CD14-positive monocyte (primary cell): ENCODE results near the gene KCNMB1. TPM values are rescaled to one million over a fixed set of nuclear protein-coding genes. Genes with fewer than 3 reads are reported as not detected.
A peak's percentile ranks its signal among the peaks of the same experiment; 100 is the strongest.

Source experiments
- DNase-seq, 3 donors: peaks; one replicate each; pipeline ENCODE4 v3.0.0-alpha.2; 2011 to 2022
- H2AFZ ChIP-seq: 2 replicates; pipeline ENCODE4 v1.6.0; 2012; ENCODE audit warnings: mild to moderate bottlenecking, low read depth, low read length, inconsistent platforms; ENCODE audit not compliant: insufficient read depth, poor library complexity, severe bottlenecking
- H3K27ac ChIP-seq, 2 donors: 1 replicate in 1 of 2; 2 replicates in 1 of 2; pipeline ENCODE4 v1.5.1; 2012 to 2013; ENCODE audit warnings: low read length in 2 of 2, control low read depth in 1 of 2, inconsistent platforms in 1 of 2, low read depth in 1 of 2, mild to moderate bottlenecking in 1 of 2
- H3K27me3 ChIP-seq, 2 donors: one replicate each; pipeline versions ENCODE4 v1.6.0 to v1.6.1; 2011 to 2013; ENCODE audit warnings: low read length in 2 of 2; ENCODE audit not compliant: control insufficient read depth in 2 of 2, insufficient read depth in 2 of 2
- H3K36me3 ChIP-seq, 2 donors: replicated peaks in 1 of 2; 1 replicate in 1 of 2; 2 replicates in 1 of 2; pipeline versions ENCODE4 v1.5.1 to v1.6.1; 2012 to 2013; ENCODE audit warnings: low read length in 2 of 2, control low read depth in 1 of 2, inconsistent platforms in 1 of 2, mild to moderate bottlenecking in 1 of 2; ENCODE audit not compliant: insufficient read depth in 2 of 2, control insufficient read depth in 1 of 2
- H3K4me1 ChIP-seq, 2 donors: 1 replicate in 1 of 2; 2 replicates in 1 of 2; pipeline versions ENCODE4 v1.5.1 to v1.6.1; 2012 to 2013; ENCODE audit warnings: low read length in 2 of 2, control low read depth in 1 of 2, inconsistent platforms in 1 of 2, mild to moderate bottlenecking in 1 of 2, moderate library complexity in 1 of 2; ENCODE audit not compliant: insufficient read depth in 2 of 2, control insufficient read depth in 1 of 2
- H3K4me2 ChIP-seq: replicated peaks from 2 replicates; pipeline ENCODE3; 2012; ENCODE audit warnings: low read length, moderate library complexity, mild to moderate bottlenecking; ENCODE audit not compliant: poor library complexity, severe bottlenecking; ENCODE audit errors: extremely low read depth
- H3K4me3 ChIP-seq, 3 experiments: fragments of 200-600 bp in 1 of 3; sonication (generic) in 1 of 3; replicated peaks in 1 of 3; 1 replicate in 2 of 3; 2 replicates in 1 of 3; pipeline ENCODE4 v1.5.1; 2011 to 2013; ENCODE audit warnings: low read length in 3 of 3, mild to moderate bottlenecking in 3 of 3, control low read depth in 2 of 3, low read depth in 2 of 3, inconsistent platforms in 1 of 3, moderate library complexity in 1 of 3
- H3K79me2 ChIP-seq: 2 replicates; pipeline ENCODE4 v1.6.0; 2012; ENCODE audit warnings: mild to moderate bottlenecking, control low read depth, inconsistent platforms, low read length, moderate library complexity; ENCODE audit not compliant: insufficient read depth
- H3K9ac ChIP-seq: 2 replicates; pipeline ENCODE4 v1.6.0; 2017; ENCODE audit warnings: low read length, mild to moderate bottlenecking; ENCODE audit not compliant: insufficient read depth, poor library complexity, severe bottlenecking
- H3K9me3 ChIP-seq, 2 donors: replicated peaks in 1 of 2; 1 replicate in 1 of 2; 2 replicates in 1 of 2; pipeline versions ENCODE4 v1.5.1 to v1.6.1; 2012 to 2013; ENCODE audit warnings: low read length in 2 of 2, control low read depth in 1 of 2; ENCODE audit not compliant: control insufficient read depth in 1 of 2, insufficient read depth in 1 of 2
- H4K20me1 ChIP-seq: 2 replicates; pipeline ENCODE4 v1.6.0; 2012; ENCODE audit warnings: mild to moderate bottlenecking, low read length, control low read depth, moderate library complexity; ENCODE audit not compliant: insufficient read depth
- H3K27ac Mint-ChIP-seq, 7 donors: one replicate each; pipeline ENCODE4 v1.8.0; 2020; ENCODE audit warnings: mild to moderate bottlenecking in 7 of 7, mixed read lengths in 7 of 7, moderate library complexity in 6 of 7, inconsistent platforms in 2 of 7
- H3K27me3 Mint-ChIP-seq, 3 donors: one replicate each; pipeline ENCODE4 v1.8.0; 2021 to 2022; ENCODE audit warnings: low read depth in 3 of 3, mild to moderate bottlenecking in 3 of 3, mixed read lengths in 3 of 3, moderate library complexity in 3 of 3, inconsistent platforms in 1 of 3
- H3K36me3 Mint-ChIP-seq, 2 donors: one replicate each; pipeline ENCODE4 v1.8.0; 2020; ENCODE audit warnings: mixed read lengths in 2 of 2, inconsistent platforms in 1 of 2, mild to moderate bottlenecking in 1 of 2
- H3K4me1 Mint-ChIP-seq: one replicate; pipeline ENCODE4 v1.8.0; 2020; ENCODE audit warnings: mild to moderate bottlenecking, mixed read lengths
- H3K4me3 Mint-ChIP-seq, 2 donors: one replicate each; pipeline ENCODE4 v1.8.0; 2020; ENCODE audit warnings: mild to moderate bottlenecking in 2 of 2, mixed read lengths in 2 of 2, moderate library complexity in 1 of 2
- H3K9me3 Mint-ChIP-seq, 7 donors: one replicate each; pipeline ENCODE4 v1.8.0; 2020 to 2022; ENCODE audit warnings: mixed read lengths in 7 of 7, mild to moderate bottlenecking in 6 of 7, moderate library complexity in 6 of 7, inconsistent platforms in 2 of 7
- WGBS: methylation state at CpG from one replicate; pipeline ENCODE4 v1.1.5; 2013; ENCODE audit warnings: missing lambda C conversion rate; ENCODE audit not compliant: insufficient coverage; 5-methylcytosine and 5-hydroxymethylcytosine counted together
- intact Hi-C, 2 donors: fragments of 100-400 bp; cut with micrococcal nuclease; formaldehyde crosslinking; loops; one replicate each; pipeline versions ENCODE4 v1.15.0 to v1.15.1; 2023
- polyA plus RNA-seq, 3 donors: library from polyadenylated mRNA; depleted of rRNA in 1 of 3; unstranded in 2 of 3; stranded (reverse) in 1 of 3; fragments of 300-500 nt in 2 of 3; fragments of >200 nt in 1 of 3; fragmentation: Illumina TruSeq in 2 of 3; gene quantifications; 1 replicate in 2 of 3; 2 replicates in 1 of 3; pipeline ENCODE4 v1.2.3, GENCODE V29; 2012 to 2021
- TF ChIP-seq, protein P1 (sequence below): fragments of 200-600 bp; IDR thresholded peaks from one replicate; pipeline ENCODE4 v1.8.0; 2022; ENCODE audit warnings: antibody characterized with exemption, mild to moderate bottlenecking

KCNMB1 gene
- polyA plus RNA-seq, 3 donors: 0.79 to 20.8 (median 1.2) TPM

DNA sequence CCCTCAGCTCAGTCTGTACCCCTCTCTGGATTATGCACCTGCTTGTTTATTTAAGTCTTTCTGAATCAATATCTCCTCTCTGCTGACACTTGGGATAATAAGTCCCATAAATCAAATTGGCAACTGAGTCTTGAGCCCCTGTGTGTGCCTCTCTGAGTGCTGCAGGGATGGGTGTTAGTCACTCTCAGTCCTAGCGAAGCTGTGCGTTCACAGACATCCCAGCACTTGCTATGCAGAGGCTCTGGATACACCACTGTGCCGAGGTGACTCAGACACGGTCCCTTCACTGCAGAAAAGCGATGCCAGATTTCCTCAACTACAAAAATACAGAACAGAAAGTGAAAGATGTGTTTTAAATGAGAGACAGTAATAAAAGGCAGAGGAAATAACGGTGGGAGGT lies 4.1 kb upstream of the KCNMB1 start:
- intact Hi-C loops: no loop called here
- peak overlapping the region in 1 of 2 donors; percentile 85 for H3K27ac ChIP-seq
- 0% methylated on average over 2 of the region's 6 CpGs for WGBS
- Mint-ChIP-seq H3K27me3 (peaks cover 0 to 5% (median 4%) of the 10 kb centered on the region in 3 donors), H3K4me1 (peaks cover 46% of the 10 kb centered on the region), H3K27ac (peak overlapping the region; percentile 85 to 93 (median 89)), H3K9me3 (no peaks in the 10 kb centered on the region), H3K36me3 (no peaks in the 10 kb centered on the region), H3K4me3 (peak overlapping the region; percentile 38 to 40)
- H3K4me1 ChIP-seq: peaks cover 40 to 45% of the 10 kb centered on the region in 2 donors
- peak; percentile 83 to 90 (median 89) for DNase-seq
- H4K20me1 ChIP-seq: peaks cover 7% of the 10 kb centered on the region
- H3K27me3 ChIP-seq: no peaks in the 10 kb centered on the region
- no peak overlapping the region for H2AFZ ChIP-seq
- H3K36me3 ChIP-seq: no peaks in the 10 kb centered on the region
- H3K79me2 ChIP-seq: peaks cover 11% of the 10 kb centered on the region
- H3K4me2 ChIP-seq: peak overlapping the region; percentile 48
- TF ChIP-seq, protein P1, sequence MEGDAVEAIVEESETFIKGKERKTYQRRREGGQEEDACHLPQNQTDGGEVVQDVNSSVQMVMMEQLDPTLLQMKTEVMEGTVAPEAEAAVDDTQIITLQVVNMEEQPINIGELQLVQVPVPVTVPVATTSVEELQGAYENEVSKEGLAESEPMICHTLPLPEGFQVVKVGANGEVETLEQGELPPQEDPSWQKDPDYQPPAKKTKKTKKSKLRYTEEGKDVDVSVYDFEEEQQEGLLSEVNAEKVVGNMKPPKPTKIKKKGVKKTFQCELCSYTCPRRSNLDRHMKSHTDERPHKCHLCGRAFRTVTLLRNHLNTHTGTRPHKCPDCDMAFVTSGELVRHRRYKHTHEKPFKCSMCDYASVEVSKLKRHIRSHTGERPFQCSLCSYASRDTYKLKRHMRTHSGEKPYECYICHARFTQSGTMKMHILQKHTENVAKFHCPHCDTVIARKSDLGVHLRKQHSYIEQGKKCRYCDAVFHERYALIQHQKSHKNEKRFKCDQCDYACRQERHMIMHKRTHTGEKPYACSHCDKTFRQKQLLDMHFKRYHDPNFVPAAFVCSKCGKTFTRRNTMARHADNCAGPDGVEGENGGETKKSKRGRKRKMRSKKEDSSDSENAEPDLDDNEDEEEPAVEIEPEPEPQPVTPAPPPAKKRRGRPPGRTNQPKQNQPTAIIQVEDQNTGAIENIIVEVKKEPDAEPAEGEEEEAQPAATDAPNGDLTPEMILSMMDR: no peak
- peak overlapping the region in 1 of 3 experiments; percentile 43 for H3K4me3 ChIP-seq
- no peaks in the 10 kb centered on the region for H3K9me3 ChIP-seq
- peak overlapping the region; percentile 2 for H3K9ac ChIP-seq

DNA sequence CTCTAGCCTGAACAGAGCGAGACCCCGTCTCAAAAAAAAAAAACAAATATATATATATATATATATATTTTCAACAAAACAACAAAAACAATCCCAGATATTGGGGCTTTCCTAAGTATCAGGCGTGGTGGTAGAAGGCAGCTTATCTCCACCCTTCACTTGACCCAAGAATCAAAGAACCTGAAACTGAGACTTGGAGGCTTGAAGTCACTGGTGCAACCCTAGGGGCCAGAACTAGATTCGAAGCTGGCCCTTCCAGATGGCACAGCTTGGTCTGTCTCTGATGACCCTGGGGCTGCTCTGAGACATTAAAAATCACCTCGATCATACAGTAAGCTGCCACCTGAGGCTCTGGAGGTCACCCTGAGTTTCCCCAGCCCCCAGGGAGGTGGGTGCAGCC lies 1.3 kb upstream of the KCNMB1 start:
- H3K4me1 Mint-ChIP-seq: peaks cover 68% of the 10 kb centered on the region
- H3K4me3 ChIP-seq: no peak overlapping the region
- DNase-seq: no peak
- H3K9me3 Mint-ChIP-seq: no peaks in the 10 kb centered on the region
- H3K36me3 ChIP-seq: peaks cover 0 to 3% of the 10 kb centered on the region in 2 donors
- peaks cover 38% of the 10 kb centered on the region for H3K79me2 ChIP-seq
- H3K4me1 ChIP-seq: peaks cover 51 to 67% of the 10 kb centered on the region in 2 donors
- no peaks in the 10 kb centered on the region for H3K27me3 ChIP-seq
- H3K4me2 ChIP-seq: no peak overlapping the region
- H3K9me3 ChIP-seq: no peaks in the 10 kb centered on the region
- H3K27me3 Mint-ChIP-seq: peaks cover 0 to 2% (median 0%) of the 10 kb centered on the region in 3 donors
- peaks cover 34% of the 10 kb centered on the region for H4K20me1 ChIP-seq
- no peak overlapping the region for H2AFZ ChIP-seq
- H3K9ac ChIP-seq: no peak overlapping the region
- peaks cover 7 to 12% of the 10 kb centered on the region in 2 donors for H3K36me3 Mint-ChIP-seq
- no peak overlapping the region for H3K4me3 Mint-ChIP-seq
- TF ChIP-seq, protein P1: no peak
- H3K27ac ChIP-seq: no peak overlapping the region
- 93% methylated on average over 3 of the region's 5 CpGs for WGBS
- intact Hi-C loops: no loop called here
- no peak overlapping the region for H3K27ac Mint-ChIP-seq
